Neuronal stem cell (in vitro differentiated cells): ENCODE data around the gene FALEC.
A peak's percentile ranks its signal among the peaks of the same experiment; 100 is the strongest.

ENCODE experiments used
- DNase-seq: peaks from one replicate; pipeline ENCODE4 v3.0.0-alpha.2; 2013; ENCODE audit warnings: low spot score
- H2AFZ ChIP-seq: one replicate; pipeline ENCODE4 v1.6.1; 2013; ENCODE audit warnings: mild to moderate bottlenecking, low read length, inconsistent platforms
- H2AK5ac ChIP-seq: 2 replicates; pipeline ENCODE4 v1.6.1; 2013; ENCODE audit warnings: low read depth, mild to moderate bottlenecking, inconsistent platforms, low read length, moderate library complexity, mixed read lengths
- H2BK120ac ChIP-seq: 2 replicates; pipeline ENCODE4 v1.6.1; 2013; ENCODE audit warnings: low read depth, mild to moderate bottlenecking, inconsistent platforms, low read length, moderate library complexity, mixed read lengths
- H2BK12ac ChIP-seq: one replicate; pipeline ENCODE4 v1.6.1; 2013; ENCODE audit warnings: low read length, inconsistent platforms
- H2BK15ac ChIP-seq: 2 replicates; pipeline ENCODE4 v1.6.1; 2013; ENCODE audit warnings: mild to moderate bottlenecking, low read length, inconsistent platforms, mixed read lengths
- H2BK5ac ChIP-seq: one replicate; pipeline ENCODE4 v1.6.1; 2013; ENCODE audit warnings: inconsistent platforms, mild to moderate bottlenecking, low read length, moderate library complexity
- H3K14ac ChIP-seq: one replicate; pipeline ENCODE4 v1.6.1; 2013; ENCODE audit warnings: low read length, inconsistent platforms
- H3K18ac ChIP-seq: 2 replicates; pipeline ENCODE4 v1.6.1; 2013; ENCODE audit warnings: low read length, inconsistent platforms
- H3K23ac ChIP-seq: 2 replicates; pipeline ENCODE4 v1.6.1; 2013; ENCODE audit warnings: low read depth, mild to moderate bottlenecking, mixed read lengths, low read length, inconsistent platforms; ENCODE audit not compliant: poor library complexity
- H3K27ac ChIP-seq: replicated peaks from 3 replicates; pipeline ENCODE4 v1.5.1; 2013; ENCODE audit warnings: low read length, inconsistent platforms
- H3K27me3 ChIP-seq, 3 experiments: 2 replicates each; pipeline ENCODE4 v1.6.1; 2013; ENCODE audit warnings: low read length in 3 of 3, mild to moderate bottlenecking in 2 of 3, inconsistent platforms in 1 of 3, low read depth in 1 of 3, mixed read lengths in 1 of 3, moderate library complexity in 1 of 3; ENCODE audit not compliant: control insufficient read depth in 3 of 3, insufficient read depth in 3 of 3
- H3K36me3 ChIP-seq, 2 donors: replicated peaks in 1 of 2; 2 replicates each; pipeline ENCODE4 v1.6.1; 2013; ENCODE audit warnings: low read length in 2 of 2; ENCODE audit not compliant: control insufficient read depth in 2 of 2, insufficient read depth in 2 of 2
- H3K4ac ChIP-seq: 2 replicates; pipeline ENCODE4 v1.6.1; 2013; ENCODE audit warnings: inconsistent platforms, mild to moderate bottlenecking, low read length, moderate library complexity
- H3K4me1 ChIP-seq, 2 donors: 1 replicate in 1 of 2; 2 replicates in 1 of 2; pipeline ENCODE4 v1.6.1; 2013; ENCODE audit warnings: low read length in 2 of 2, low read depth in 1 of 2; ENCODE audit not compliant: control insufficient read depth in 2 of 2, insufficient read depth in 1 of 2
- H3K4me2 ChIP-seq: one replicate; pipeline ENCODE4 v1.6.1; 2013; ENCODE audit warnings: mild to moderate bottlenecking, low read length, inconsistent platforms; ENCODE audit not compliant: insufficient read depth, poor library complexity, severe bottlenecking
- H3K4me3 ChIP-seq, 2 donors: 2 replicates each; pipeline ENCODE4 v1.5.1; 2013; ENCODE audit warnings: low read length in 2 of 2, mild to moderate bottlenecking in 2 of 2, inconsistent platforms in 1 of 2, moderate library complexity in 1 of 2
- H3K79me1 ChIP-seq: one replicate; pipeline ENCODE4 v1.6.1; 2013; ENCODE audit warnings: low read depth, mild to moderate bottlenecking, inconsistent platforms, low read length, moderate library complexity
- H3K9ac ChIP-seq: one replicate; pipeline ENCODE4 v1.6.1; 2013; ENCODE audit warnings: mild to moderate bottlenecking, low read depth, low read length, inconsistent platforms; ENCODE audit not compliant: poor library complexity
- H3K9me3 ChIP-seq, 2 donors: replicated peaks in 1 of 2; 2 replicates each; pipeline versions ENCODE3 to v1.6.1; 2013; ENCODE audit warnings: low read length in 2 of 2, mild to moderate bottlenecking in 2 of 2, inconsistent platforms in 1 of 2, low read depth in 1 of 2, mixed read lengths in 1 of 2, moderate library complexity in 1 of 2; ENCODE audit not compliant: control insufficient read depth in 2 of 2, insufficient read depth in 1 of 2
- H4K8ac ChIP-seq: one replicate; pipeline ENCODE4 v1.6.1; 2013; ENCODE audit warnings: low read depth, mild to moderate bottlenecking, inconsistent platforms, low read length, moderate library complexity
- H4K91ac ChIP-seq: one replicate; pipeline ENCODE4 v1.6.1; 2013; ENCODE audit warnings: low read length, low read depth, mild to moderate bottlenecking, inconsistent platforms; ENCODE audit not compliant: poor library complexity
- WGBS, 2 donors: extraction: QIAGEN DNeasy Blood & Tissue Kit; methylation state at CpG; one replicate each; pipeline ENCODE4 v1.1.7; 2013; ENCODE audit warnings: missing lambda C conversion rate in 2 of 2, mixed read lengths in 1 of 2; ENCODE audit not compliant: insufficient read length in 2 of 2, insufficient replicate concordance in 1 of 2; ENCODE audit errors: extremely low coverage in 2 of 2; 5-methylcytosine and 5-hydroxymethylcytosine counted together

FALEC gene

GRCh38 chr1:150558761-150559655, 43.5 kb downstream of the FALEC start:
- Histone ChIP-seq H2BK15ac (peak overlapping the region; percentile 54), H3K4me1 (peaks cover 23 to 28% of the 10 kb centered on the region in 2 donors), H3K27me3 (no peaks in the 10 kb centered on the region), H4K8ac (no peak overlapping the region), H3K27ac (no peak overlapping the region), H2BK5ac (peak overlapping the region; percentile 58), H3K14ac (no peak overlapping the region), H3K79me1 (peaks cover 6% of the 10 kb centered on the region), H3K18ac (peak overlapping the region; percentile 74), H3K4me3 (no peak overlapping the region), H3K4ac (no peak overlapping the region), H3K23ac (peak overlapping the region; percentile 45), H3K9me3 (peaks cover 0 to 2% of the 10 kb centered on the region in 2 donors), H3K9ac (peak overlapping the region; percentile 77), H4K91ac (no peak overlapping the region), H2BK120ac (no peak overlapping the region), H3K4me2 (no peak overlapping the region), H3K36me3 (peaks cover 3 to 4% of the 10 kb centered on the region in 2 donors), H2AFZ (no peak overlapping the region), H2BK12ac (no peak overlapping the region), H2AK5ac (peak overlapping the region; percentile 59)
- no peak for DNase-seq
- no CpG with 5 or more reads among the region's 28 CpGs for WGBS, 2 donors

- Histone ChIP-seq H2BK12ac (no peak overlapping the region), H3K4me2 (no peak overlapping the region), H3K9me3 (peaks cover 0 to 2% of the 10 kb centered on the region in 2 donors), H3K23ac (no peak overlapping the region), H2AK5ac (peak overlapping the region; percentile 36), H3K27ac (no peak overlapping the region), H3K36me3 (peaks cover 3 to 4% of the 10 kb centered on the region in 2 donors), H3K4me3 (no peak overlapping the region), H3K4me1 (peaks cover 25 to 30% of the 10 kb centered on the region in 2 donors), H3K18ac (no peak overlapping the region), H3K79me1 (peaks cover 6% of the 10 kb centered on the region), H3K14ac (no peak overlapping the region), H2BK120ac (no peak overlapping the region), H2BK5ac (no peak overlapping the region), H3K9ac (no peak overlapping the region), H3K27me3 (no peaks in the 10 kb centered on the region), H2AFZ (no peak overlapping the region), H4K8ac (no peak overlapping the region), H2BK15ac (no peak overlapping the region), H3K4ac (no peak overlapping the region), H4K91ac (no peak overlapping the region)
- no peak for DNase-seq
- WGBS, 2 donors = no CpG with 5 or more reads among the region's 10 CpGs
These were observed 44.1 kb downstream of the FALEC start for GRCh38 chr1:150559656-150560010.

GRCh38 chr1:150560011-150560438, 44.5 kb downstream of the FALEC start:
- no peak overlapping the region for H3K4me2 ChIP-seq
- H3K9ac ChIP-seq = no peak overlapping the region
- no peak overlapping the region for H3K4ac ChIP-seq
- H2BK5ac ChIP-seq = no peak overlapping the region
- H3K18ac ChIP-seq = peak overlapping the region; percentile 33
- H3K79me1 ChIP-seq = peaks cover 6% of the 10 kb centered on the region
- peak overlapping the region; percentile 6 for H3K27ac ChIP-seq
- no peak overlapping the region for H3K23ac ChIP-seq
- peak overlapping the region; percentile 29 for H2AK5ac ChIP-seq
- no peak overlapping the region for H2BK15ac ChIP-seq
- no peak overlapping the region for H2BK120ac ChIP-seq
- H3K27me3 ChIP-seq = no peaks in the 10 kb centered on the region
- H3K14ac ChIP-seq = no peak overlapping the region
- H3K9me3 ChIP-seq = peaks cover 0 to 2% of the 10 kb centered on the region in 2 donors
- no peak overlapping the region for H4K8ac ChIP-seq
- H3K4me3 ChIP-seq = peak overlapping the region in 1 of 2 donors; percentile 43
- peaks cover 25 to 30% of the 10 kb centered on the region in 2 donors for H3K4me1 ChIP-seq
- no peak overlapping the region for H4K91ac ChIP-seq
- WGBS, 2 donors = no CpG with 5 or more reads among the region's 9 CpGs
- DNase-seq = peak; percentile 74
- no peak overlapping the region for H2BK12ac ChIP-seq
- H2AFZ ChIP-seq = no peak overlapping the region
- peaks cover 3 to 4% of the 10 kb centered on the region in 2 donors for H3K36me3 ChIP-seq

GRCh38 chr1:150560576-150561253, 45.2 kb downstream of the FALEC start:
- peak overlapping the region; percentile 84 for H2AFZ ChIP-seq

More at GRCh38 chr1:150560576-150561253, 45.2 kb downstream of the FALEC start:
- H3K27me3 ChIP-seq = no peaks in the 10 kb centered on the region
- H4K8ac ChIP-seq = no peak overlapping the region
- H3K4me1 ChIP-seq = peaks cover 26 to 27% of the 10 kb centered on the region in 2 donors
- peak overlapping the region; percentile 89 for H2BK5ac ChIP-seq
- peak overlapping the region; percentile 60 to 84 for H3K4me3 ChIP-seq
- H4K91ac ChIP-seq = no peak overlapping the region
- DNase-seq = peak; percentile 90
- peaks cover 2% of the 10 kb centered on the region for H3K79me1 ChIP-seq
- H2BK12ac ChIP-seq = no peak overlapping the region
- H3K18ac ChIP-seq = peak overlapping the region; percentile 94
- H2BK15ac ChIP-seq = no peak overlapping the region
- no peak overlapping the region for H3K14ac ChIP-seq
- peak overlapping the region; percentile 100 for H3K27ac ChIP-seq
- H2BK120ac ChIP-seq = no peak overlapping the region
- no peaks in the 10 kb centered on the region for H3K9me3 ChIP-seq
- WGBS, 2 donors = no CpG with 5 or more reads among the region's 17 CpGs
- H3K4me2 ChIP-seq = peak overlapping the region; percentile 90
- peak overlapping the region; percentile 26 for H3K9ac ChIP-seq
- peak overlapping the region; percentile 38 for H3K23ac ChIP-seq
- H3K36me3 ChIP-seq = peaks cover 1 to 3% of the 10 kb centered on the region in 2 donors
- H2AK5ac ChIP-seq = no peak overlapping the region
- H3K4ac ChIP-seq = no peak overlapping the region
